ENCODE data around the gene BAIAP2L2.
"Not testable (repeated sequence)": the region's sequence is repeated elsewhere in the genome, so short reads cannot be mapped to it uniquely, and the experiment has no call there.

BAIAP2L2 gene

GRCh38 chr22:38110008-38110862, at the start of gene BAIAP2L2:
BAIAP2L2 (minus strand) TSS chr22:38110684; CDS start chr22:38110525, 159 bp downstream.
- DNase-seq (ENCODE audit: low spot score), result no peak

GRCh38 chr22:38155703-38156102, 45.2 kb upstream of the BAIAP2L2 start:
- DNase-seq (ENCODE audit: low spot score), result no peak

- DNase-seq (ENCODE audit: low spot score), result not testable (repeated sequence)
Observed at GRCh38 chr22:38154563-38154915, 44.1 kb upstream of the BAIAP2L2 start.

GRCh38 chr22:38153821-38154562, 43.5 kb upstream of the BAIAP2L2 start:
- DNase-seq (ENCODE audit: low spot score), result no peak

- DNase-seq (ENCODE audit: low spot score), result no peak
Observed at GRCh38 chr22:38151126-38151500, 40.6 kb upstream of the BAIAP2L2 start.

GRCh38 chr22:38148245-38148644, 37.8 kb upstream of the BAIAP2L2 start:
- DNase-seq (ENCODE audit: low spot score), result no peak

- not testable (repeated sequence) for DNase-seq (ENCODE audit: low spot score)
Observed at GRCh38 chr22:38146166-38146565, 35.7 kb upstream of the BAIAP2L2 start.

GRCh38 chr22:38144025-38144405, 33.5 kb upstream of the BAIAP2L2 start:
- DNase-seq (ENCODE audit: low spot score), result no peak

- DNase-seq (ENCODE audit: low spot score), result no peak
Observed at GRCh38 chr22:38142606-38143005, 32.1 kb upstream of the BAIAP2L2 start.

- no peak for DNase-seq (ENCODE audit: low spot score)
Observed at GRCh38 chr22:38141217-38141973, 30.9 kb upstream of the BAIAP2L2 start.

GRCh38 chr22:38139901-38140300, 29.4 kb upstream of the BAIAP2L2 start:
- no peak for DNase-seq (ENCODE audit: low spot score)

GRCh38 chr22:38138961-38139360, 28.5 kb upstream of the BAIAP2L2 start:
- no peak for DNase-seq (ENCODE audit: low spot score)

- DNase-seq (ENCODE audit: low spot score), result no peak
Observed at GRCh38 chr22:38137876-38138687, 27.6 kb upstream of the BAIAP2L2 start.

- no peak for DNase-seq (ENCODE audit: low spot score)
Observed at GRCh38 chr22:38136607-38137006, 26.1 kb upstream of the BAIAP2L2 start.

- DNase-seq (ENCODE audit: low spot score), result no peak
Observed at GRCh38 chr22:38135133-38135706, 24.7 kb upstream of the BAIAP2L2 start.

- DNase-seq (ENCODE audit: low spot score), result no peak
Observed at GRCh38 chr22:38133331-38133730, 22.8 kb upstream of the BAIAP2L2 start.

GRCh38 chr22:38132794-38133193, 22.3 kb upstream of the BAIAP2L2 start:
- DNase-seq (ENCODE audit: low spot score), result no peak

GRCh38 chr22:38132136-38132535, 21.7 kb upstream of the BAIAP2L2 start:
- no peak for DNase-seq (ENCODE audit: low spot score)

GRCh38 chr22:38131399-38131798, 20.9 kb upstream of the BAIAP2L2 start:
- no peak for DNase-seq (ENCODE audit: low spot score)

GRCh38 chr22:38129856-38130255, 19.4 kb upstream of the BAIAP2L2 start:
- no peak for DNase-seq (ENCODE audit: low spot score)

GRCh38 chr22:38129021-38129420, 18.5 kb upstream of the BAIAP2L2 start:
- DNase-seq (ENCODE audit: low spot score), result no peak
